ENCODE results near the gene QRICH2.
"Not testable (repeated sequence)": the region's sequence is repeated elsewhere in the genome, so short reads cannot be mapped to it uniquely, and the experiment has no call there.

The QRICH2 gene

GRCh38 chr17:76318586-76318985 is 10.5 kb upstream of the QRICH2 start:
- DNase-seq, result no peak

GRCh38 chr17:76317535-76317934 is 9.5 kb upstream of the QRICH2 start:
- no peak for DNase-seq

GRCh38 chr17:76314392-76315227 is 6.5 kb upstream of the QRICH2 start:
- no peak for DNase-seq

GRCh38 chr17:76312735-76313134 is 4.7 kb upstream of the QRICH2 start:
- no peak for DNase-seq

- DNase-seq, result no peak
These were observed 1.4 kb upstream of the QRICH2 start for GRCh38 chr17:76309461-76309860.

GRCh38 chr17:76307299-76307965 is 644 bp downstream of the QRICH2 start:
- no peak for DNase-seq

GRCh38 chr17:76305135-76305454 is 3.0 kb downstream of the QRICH2 start:
- not testable (repeated sequence) for DNase-seq

- DNase-seq, result no peak
These were observed 3.6 kb downstream of the QRICH2 start for GRCh38 chr17:76304226-76305134.

- DNase-seq, result no peak
These were observed 10.6 kb downstream of the QRICH2 start for GRCh38 chr17:76297436-76297835.

GRCh38 chr17:76296889-76297288 is 11.2 kb downstream of the QRICH2 start:
- DNase-seq, result no peak

- no peak for DNase-seq
These were observed 11.9 kb downstream of the QRICH2 start for GRCh38 chr17:76296186-76296585.

GRCh38 chr17:76293106-76293505 is 15.0 kb downstream of the QRICH2 start:
- no peak for DNase-seq

- DNase-seq, result no peak
These were observed 15.5 kb downstream of the QRICH2 start for GRCh38 chr17:76292567-76292966.

GRCh38 chr17:76281573-76282371 is 26.3 kb downstream of the QRICH2 start:
- DNase-seq, result peak; percentile 19

GRCh38 chr17:76280650-76281049 is 27.4 kb downstream of the QRICH2 start:
- no peak for DNase-seq

GRCh38 chr17:76279742-76280287 is 28.3 kb downstream of the QRICH2 start:
- DNase-seq, result no peak

- DNase-seq, result peak; percentile 55
These were observed 28.9 kb downstream of the QRICH2 start for GRCh38 chr17:76278952-76279741.

- DNase-seq, result no peak
These were observed 29.7 kb downstream of the QRICH2 start for GRCh38 chr17:76278268-76278908.

GRCh38 chr17:76277300-76278267 is 30.5 kb downstream of the QRICH2 start:
- no peak for DNase-seq
